Stimulated activated CD4-positive, alpha-beta T cell treated with anti-CD3 and anti-CD28 coated beads, Interleukin-2, amount 100 ng/mL, for 48 hours (primary cell): ENCODE measurements around the gene IFIT3.

ENCODE experiments used
- DNase-seq, 2 donors: peaks; one replicate each; pipeline ENCODE4 v3.0.0-alpha.2; 2020

Gene IFIT3

DNA sequence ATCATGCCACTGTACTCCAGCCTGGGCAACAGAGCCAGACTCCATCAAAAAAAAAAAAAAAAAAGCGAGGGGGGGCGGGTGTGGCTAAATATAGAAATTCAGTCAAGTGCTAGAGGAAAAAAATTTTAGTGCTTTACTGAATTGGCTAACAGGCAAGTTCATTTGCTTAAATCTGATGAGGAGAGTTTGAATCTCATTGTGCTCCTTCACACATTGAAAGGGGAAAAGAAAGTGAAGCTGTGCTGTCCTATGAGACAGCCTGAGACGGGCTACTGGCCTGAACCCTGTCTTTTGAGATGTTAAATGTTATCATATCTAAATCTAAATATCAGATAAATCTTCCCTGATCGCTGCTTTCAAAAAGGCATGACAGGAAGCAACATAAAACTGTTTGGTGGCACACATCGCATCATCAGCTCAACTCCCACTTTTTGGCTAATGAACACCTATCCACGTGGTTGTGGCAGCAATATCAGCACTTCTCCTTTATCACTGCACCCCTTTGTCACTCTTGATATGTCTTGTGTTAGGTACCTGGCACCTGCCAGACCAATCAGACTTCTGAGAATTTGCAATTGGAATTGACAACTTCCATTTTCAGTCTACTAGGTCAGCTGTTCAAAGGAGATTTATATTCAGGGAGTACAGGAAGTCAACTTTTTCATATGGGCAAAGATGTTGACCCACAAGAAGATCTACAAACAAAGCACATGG is 36.1 kb downstream of the IFIT3 start:
- DNase-seq: no peak

DNA sequence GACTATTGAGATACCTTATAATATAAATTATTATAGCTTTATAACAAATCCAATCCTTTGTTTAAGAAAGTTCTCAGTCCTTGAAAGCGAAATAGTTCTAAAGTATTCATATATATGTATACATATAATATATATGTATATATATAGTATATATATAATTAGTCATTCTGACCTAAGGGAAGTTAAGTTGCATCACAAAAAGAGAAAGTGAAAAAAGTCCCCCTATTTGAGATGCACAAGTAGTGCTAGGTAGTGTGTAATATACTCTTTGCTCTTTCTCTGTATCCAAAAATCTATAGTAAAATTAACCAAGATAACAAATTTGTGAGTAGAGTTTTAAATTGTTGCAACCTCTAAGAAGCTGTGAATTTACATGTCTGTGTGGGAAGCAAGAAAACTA is 36.7 kb downstream of the IFIT3 start:
- DNase-seq: no peak

DNA sequence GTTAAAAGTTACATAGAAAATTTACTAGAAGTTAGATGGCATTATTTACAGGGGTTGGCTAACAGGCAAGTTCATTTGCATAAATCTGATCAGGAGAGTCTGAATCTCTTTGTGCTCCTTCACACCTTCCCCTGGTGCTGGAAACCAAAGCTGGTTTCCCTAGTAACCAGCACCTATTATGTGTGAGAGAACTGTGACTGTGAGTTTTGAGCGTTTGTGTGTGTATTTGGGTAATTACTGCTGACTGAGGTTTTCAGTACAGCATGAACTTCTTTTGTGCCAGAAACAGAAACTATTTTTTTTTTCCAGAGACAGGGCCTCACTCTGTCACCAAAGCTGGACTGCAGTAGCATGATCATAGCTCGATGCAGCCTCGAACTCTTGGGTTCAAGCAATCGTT is 39.7 kb downstream of the IFIT3 start:
- DNase-seq: no peak

DNA sequence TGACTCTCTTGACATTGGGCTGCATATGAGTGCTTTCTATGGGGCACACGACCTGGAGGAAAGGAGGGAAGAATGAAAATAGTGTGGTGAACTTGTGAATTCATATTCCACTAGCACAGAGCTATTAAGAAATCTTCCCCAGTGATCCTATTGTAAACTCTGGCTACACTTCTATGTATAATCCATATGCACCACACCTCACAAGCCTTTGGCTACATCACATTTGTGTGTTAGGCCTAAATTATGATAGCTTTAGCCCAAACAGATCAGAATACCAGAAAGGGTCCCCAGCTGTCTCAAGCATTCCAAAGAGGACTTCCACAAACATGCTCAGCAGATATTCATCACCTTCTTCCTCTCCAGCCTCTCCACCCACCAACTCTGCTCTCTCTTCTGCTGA is 40.3 kb downstream of the IFIT3 start:
- DNase-seq: no peak

DNA sequence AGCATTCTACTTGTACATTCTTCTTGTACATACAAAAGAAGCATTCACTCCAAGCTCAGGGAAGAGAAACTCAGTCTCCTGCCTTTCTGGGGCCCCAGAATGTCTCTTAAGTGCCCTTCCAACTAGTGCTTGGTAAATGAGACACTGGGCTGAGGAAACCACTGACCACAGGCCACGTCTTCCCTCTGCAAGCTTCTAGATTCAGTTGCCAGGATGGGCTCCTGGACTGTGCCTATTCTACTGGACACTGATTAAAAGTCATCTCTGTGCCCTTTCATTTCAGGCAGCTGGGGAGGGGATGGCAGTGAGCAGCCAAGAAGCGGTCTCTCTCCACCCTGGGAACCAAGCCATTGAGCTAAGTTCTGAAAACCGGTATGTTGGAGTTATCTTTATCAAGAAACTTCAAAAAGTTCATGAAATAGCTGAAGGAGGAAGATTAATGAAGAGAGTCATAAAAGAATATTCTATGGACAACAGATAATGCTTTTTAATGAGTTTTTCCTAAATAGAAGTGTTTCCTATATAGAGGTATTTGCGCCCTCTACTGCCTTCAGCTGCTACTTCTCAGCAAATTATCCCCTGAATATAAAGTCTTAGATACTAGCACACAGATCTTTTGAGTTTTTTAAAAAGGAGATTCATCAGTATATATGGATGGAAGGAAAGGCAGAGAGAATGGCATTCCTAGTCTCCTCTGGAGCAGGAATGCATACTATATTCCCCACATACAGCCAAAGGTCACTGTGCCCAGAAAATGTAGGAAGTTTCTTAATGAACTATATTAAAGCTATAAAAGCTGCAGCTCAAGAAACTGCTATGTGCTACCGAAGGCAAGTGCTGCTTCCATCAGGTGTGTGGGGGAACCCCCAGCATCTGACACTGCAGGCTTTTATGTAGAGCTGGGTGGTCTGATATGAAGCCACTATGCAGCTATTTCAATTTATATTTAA is 41.6 kb downstream of the IFIT3 start:
- no peak for DNase-seq

DNA sequence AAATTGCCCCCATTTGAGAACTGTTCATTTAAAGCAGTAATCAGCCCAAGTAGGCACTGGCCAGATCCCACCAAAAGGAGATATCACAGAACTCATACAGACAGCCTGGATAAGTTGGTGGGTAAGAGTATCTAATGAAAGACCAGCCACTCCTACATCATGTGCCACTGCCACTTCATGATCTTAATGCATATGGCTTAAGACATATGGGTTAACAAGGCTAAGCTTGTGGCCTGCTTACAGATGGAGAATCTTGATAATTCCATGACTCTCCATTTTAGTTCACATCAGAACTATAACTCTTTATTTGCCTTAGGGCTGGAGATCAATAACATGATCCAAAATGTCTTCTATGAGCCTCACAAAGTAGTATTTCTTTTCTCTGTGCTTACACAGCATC is 43.3 kb downstream of the IFIT3 start:
- DNase-seq: no peak

DNA sequence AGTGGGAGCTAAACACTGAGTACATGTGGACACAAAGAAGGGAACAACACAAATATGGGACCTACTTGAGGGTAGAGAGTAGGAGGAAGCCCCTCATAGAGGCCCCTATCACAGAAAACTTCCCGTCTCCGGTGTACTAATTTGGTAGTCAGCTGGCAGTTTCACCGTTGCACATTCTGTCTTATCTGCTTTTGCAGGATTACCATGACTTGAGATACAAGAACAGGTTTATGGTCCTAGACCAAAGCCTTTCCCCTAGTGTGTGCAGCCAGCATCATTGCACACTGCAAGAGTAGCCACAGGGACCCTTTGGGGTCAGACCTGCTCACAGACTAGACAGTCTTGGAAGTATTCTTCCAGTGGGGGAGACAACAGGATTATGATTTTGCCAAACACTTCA is 44.2 kb downstream of the IFIT3 start:
- DNase-seq: no peak

DNA sequence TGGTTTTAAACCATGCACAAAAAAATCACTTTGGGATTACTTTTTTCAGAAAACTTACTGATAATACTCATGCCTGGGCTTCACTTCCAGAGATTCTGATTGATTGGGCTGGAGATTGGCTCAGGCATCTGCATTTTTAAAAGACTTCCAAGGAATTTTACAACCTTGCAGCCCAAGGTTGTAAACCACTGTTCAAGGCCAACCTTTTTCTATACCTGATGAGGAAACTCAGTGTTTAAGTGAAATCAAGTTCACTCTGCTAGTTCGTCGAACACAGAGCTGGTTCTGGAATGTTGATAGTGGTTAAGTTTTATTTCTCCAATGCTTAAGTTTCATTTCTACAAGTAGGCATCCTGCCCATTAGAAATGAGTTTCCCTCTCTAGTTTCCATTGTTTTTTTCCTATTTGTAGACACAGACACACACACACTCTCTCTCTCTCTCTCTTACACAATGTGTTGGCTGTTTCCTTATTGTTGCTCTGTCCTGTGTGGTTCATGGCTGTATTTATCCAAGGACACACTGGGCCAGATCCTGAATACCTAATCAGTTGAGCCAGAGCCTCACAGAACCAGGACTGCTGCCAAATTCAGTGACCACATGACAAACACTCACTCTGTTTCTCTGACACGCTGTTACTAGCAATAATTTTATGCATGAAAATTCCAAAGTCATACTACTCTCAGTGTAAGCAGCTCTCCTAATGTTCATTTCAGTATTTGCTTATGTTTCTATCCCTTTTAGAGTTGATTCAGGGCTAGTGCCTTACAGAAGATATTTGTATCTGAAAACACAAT is 46.3 kb downstream of the IFIT3 start:
- no peak for DNase-seq

DNA sequence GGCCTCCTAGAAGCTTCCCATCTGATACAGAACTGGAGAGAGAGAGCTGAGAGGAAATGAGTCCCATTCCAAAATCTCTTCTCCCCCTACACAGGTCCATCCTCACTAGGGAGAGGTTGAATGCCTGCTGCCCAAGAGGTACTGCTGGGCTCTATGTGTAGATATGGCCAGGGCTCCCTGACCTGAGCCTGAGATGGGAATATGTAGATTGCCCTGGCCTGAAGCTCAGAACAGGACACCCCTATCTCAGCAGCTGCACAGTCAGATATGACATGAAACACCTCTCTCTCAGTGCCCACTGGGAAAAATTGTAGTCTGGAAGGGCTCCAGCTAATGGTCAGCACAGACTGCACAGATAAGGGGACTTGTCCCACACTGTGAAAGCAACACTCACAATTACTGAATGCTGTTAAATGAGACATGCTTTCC is 46.9 kb downstream of the IFIT3 start:
- DNase-seq: no peak

DNA sequence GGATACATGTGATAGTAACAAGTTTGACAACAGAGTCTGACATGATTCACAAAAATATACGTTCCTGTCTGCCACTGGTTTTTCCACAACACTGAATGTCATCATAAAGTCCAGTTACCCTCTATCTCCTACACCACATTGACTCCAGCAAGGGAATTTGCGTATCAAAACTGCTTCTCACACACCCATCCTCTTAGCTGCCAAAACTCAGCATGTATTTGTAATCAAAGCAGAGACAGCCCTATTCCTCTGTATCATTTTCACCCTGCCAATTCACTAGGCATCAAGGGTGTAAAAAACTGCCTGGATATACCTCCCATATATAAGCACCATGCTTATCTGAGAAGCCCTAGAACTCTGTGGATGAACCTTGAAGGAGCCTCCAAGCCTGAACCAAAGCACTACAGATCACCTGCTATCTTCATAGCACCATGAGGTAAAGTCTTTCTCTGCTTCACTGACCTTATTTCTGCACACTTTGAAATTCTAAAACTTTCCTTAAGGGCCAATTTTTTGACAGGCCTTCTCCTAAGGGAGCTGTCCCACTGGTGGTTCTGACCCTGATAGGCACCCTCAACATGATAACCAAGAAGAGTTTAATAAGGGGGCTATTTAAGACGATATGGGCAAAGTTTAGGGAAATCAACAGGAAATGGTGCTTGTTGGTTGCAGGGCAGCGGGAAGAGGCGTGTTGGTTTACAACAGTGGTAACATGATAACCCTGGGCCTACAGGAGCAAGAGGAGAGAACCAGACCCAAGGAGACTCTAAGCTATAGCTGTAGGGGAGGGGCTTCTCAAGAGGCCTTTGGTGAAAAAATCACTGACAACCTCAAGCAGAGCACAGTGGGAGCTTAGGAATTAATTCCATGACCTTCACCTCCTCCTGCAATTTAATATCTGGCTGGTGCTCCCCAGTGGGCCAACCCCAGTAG is 50.2 kb downstream of the IFIT3 start, which contains the start of gene IFIT1B:
Gene IFIT1B, plus strand, starts transcription at position 352 of the 933 bp plus-strand sequence. Its CDS starts 80 bp downstream, at position 432.
- DNase-seq: no peak

DNA sequence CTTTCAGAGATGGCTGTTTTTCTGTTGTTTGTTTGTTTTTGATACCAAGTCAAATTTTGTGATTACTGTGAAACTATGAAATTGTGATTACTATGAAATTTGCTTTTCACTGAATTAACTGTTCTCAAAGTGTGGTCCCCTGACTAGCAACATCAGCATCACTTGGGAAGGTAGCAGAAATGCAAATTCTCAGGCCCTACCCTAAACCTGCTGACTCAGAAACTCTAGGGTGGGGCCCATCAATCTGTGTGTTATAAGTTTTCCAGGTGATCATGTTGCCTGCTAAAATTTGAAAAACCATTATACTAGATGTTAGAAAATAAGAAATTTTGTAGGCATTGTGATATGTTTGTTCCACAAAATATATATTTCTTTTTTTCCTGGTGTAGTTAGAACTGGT is 51.3 kb downstream of the IFIT3 start:
- DNase-seq: no peak

DNA sequence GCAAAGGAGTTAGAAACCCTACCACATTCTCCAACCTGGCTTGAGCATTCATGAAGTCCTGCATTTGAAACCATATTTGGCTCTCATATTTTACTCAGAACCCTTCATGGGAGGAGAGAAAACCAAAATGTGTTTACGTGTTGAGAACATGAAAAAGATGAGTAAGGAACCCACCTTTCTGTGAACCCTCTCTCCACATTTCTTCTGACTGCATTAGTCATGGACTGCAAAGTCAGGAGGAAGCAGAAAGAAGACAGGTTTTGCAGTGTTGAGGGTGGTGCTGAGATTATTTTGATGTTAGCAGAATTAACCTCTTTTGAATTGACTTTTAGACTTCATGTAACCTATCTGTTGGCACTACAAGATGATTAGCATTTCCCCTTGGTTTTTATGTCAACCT is 55.0 kb downstream of the IFIT3 start:
- no peak for DNase-seq

DNA sequence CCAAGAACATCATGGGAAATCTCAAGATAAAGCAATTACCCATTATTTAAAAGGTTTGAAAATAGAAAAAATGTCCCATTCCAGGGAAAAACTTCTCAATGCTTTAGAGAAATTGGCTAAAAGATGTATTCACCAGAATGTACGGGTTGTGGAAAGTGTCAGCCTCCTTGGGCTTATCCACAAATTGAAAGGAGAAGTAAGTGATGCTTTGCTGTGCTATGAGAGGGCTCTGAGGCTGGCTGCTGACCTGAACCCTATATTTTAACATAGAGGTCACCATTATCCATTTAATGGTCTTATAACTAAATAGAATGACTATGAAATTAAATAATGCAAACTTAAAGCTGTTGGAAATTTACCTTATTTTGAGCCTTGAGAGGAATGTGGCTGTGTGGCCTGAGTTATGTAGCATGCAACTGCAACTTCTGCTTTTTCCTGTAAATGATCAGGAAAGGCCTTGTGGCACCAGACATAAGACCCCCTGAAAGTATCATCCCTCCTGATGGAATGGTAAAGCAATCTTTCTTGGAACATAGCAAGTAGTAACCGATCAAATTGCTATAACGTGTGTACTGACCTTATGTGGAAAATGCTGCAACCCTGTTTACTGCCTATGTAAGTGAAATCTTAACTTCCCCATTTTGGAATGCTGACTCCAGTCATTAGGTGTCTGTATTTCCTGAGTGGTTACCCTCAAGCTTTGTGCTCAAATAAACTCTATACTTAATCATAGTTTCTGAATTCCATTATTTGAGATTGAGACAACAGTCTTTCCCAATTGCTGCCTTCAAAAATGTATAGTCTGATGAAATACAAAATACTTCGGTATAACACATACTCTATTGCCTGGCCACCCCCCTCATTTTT is 56.9 kb downstream of the IFIT3 start:
- DNase-seq: no peak

DNA sequence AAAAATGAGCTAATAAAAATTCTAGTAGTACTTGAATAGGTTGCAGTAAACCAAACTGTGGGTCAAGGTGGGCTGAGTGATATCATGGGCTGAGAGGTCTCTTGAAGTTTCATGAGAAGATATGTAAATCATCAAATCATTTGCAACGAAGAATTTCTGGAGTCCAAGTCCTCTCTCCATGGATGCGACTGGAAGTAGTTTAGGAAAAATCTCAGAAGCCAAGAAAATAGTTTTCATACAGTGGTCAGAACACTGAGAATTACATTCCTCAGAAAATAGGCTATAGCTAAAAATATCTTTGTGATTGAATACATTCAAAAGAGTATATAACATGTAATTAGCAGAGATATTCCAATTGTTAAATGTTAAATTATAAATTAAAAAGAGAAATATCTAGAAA is 61.0 kb downstream of the IFIT3 start:
- DNase-seq: no peak

DNA sequence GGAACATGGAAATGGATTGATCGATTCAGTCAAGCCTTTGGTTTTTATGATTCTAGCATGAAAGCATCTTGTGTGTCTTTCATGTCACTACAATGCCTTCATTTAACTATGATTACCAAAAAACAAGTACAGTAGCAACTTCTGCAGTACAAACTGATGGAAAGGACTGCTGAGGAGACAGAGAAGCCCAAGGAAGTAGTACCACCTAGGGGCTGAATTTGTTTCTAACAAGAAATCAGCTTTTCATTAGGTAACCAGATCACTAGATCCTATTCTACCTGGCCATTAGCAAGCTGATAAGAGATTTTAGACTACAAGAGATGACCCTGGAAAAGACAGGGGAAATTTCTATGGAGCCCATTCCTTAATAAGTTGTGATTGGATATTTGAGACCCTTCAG is 61.5 kb downstream of the IFIT3 start:
- no peak for DNase-seq
